Vagina (tissue), 2 donors: Measurements from ENCODE around the gene ANKRD11. TPM values are rescaled to one million over a fixed set of nuclear protein-coding genes. Genes with fewer than 3 reads are reported as not detected.

ENCODE experiments used
- DNase-seq, 2 donors: peaks; one replicate each; pipeline ENCODE4 v3.0.0-alpha.2; 2017; ENCODE audit errors: extremely low spot score in 2 of 2
- H3K27ac ChIP-seq: fragments of 200-600 bp; sonication (generic); one replicate; pipeline ENCODE4 v1.5.1; 2019
- H3K27me3 ChIP-seq: fragments of 200-600 bp; sonication (generic); one replicate; pipeline ENCODE4 v1.5.1; 2019
- H3K36me3 ChIP-seq, 2 donors: fragments of 200-600 bp; sonication (generic); one replicate each; pipeline ENCODE4 v1.5.1; 2017 to 2019
- H3K4me1 ChIP-seq: fragments of 200-600 bp; sonication (generic); one replicate; pipeline ENCODE4 v1.5.1; 2019
- H3K4me3 ChIP-seq, 2 donors: fragments of 200-600 bp; sonication (generic); 1 replicate in 1 of 2; 2 replicates in 1 of 2; pipeline ENCODE4 v1.5.1; 2016 to 2019
- H3K9me3 ChIP-seq: fragments of 200-600 bp; sonication (generic); one replicate; pipeline ENCODE4 v1.5.1; 2019
- POLR2A ChIP-seq, 2 donors: fragments of 450-650 bp; IDR thresholded peaks; one replicate each; pipeline ENCODE4 v1.6.1; 2017; ENCODE audit warnings: antibody characterized with exemption in 2 of 2, mild to moderate bottlenecking in 2 of 2, moderate library complexity in 2 of 2
- POLR2AphosphoS5 ChIP-seq, 2 donors: sonication (generic); formaldehyde crosslinking; IDR thresholded peaks; one replicate each; pipeline ENCODE4 v1.9.0; 2017; ENCODE audit warnings: antibody characterized with exemption in 2 of 2, mild to moderate bottlenecking in 2 of 2, low read depth in 1 of 2; ENCODE audit not compliant: insufficient read depth in 1 of 2
- intact Hi-C: fragments of 100-400 bp; cut with DNase I; formaldehyde crosslinking; loops from one replicate; pipeline ENCODE4 v1.15.1; 2023
- total RNA-seq: library from RNA; depleted of rRNA; stranded (reverse); fragments of >200 nt; gene quantifications from one replicate; pipeline ENCODE4 v1.2.3, GENCODE V29; 2016
- TF ChIP-seq, protein P1 (sequence below), 3 experiments: fragments of 450-650 bp in 2 of 3; fragments of 200-600 bp in 1 of 3; sonication (generic) in 1 of 3; IDR thresholded peaks; one replicate each; pipeline ENCODE4 v1.5.1; 2017 to 2019; ENCODE audit warnings: antibody characterized with exemption in 3 of 3, mild to moderate bottlenecking in 2 of 3, moderate library complexity in 2 of 3

The ANKRD11 gene
- total RNA-seq, 1 donor from 2014 or later: 135 TPM

DNA sequence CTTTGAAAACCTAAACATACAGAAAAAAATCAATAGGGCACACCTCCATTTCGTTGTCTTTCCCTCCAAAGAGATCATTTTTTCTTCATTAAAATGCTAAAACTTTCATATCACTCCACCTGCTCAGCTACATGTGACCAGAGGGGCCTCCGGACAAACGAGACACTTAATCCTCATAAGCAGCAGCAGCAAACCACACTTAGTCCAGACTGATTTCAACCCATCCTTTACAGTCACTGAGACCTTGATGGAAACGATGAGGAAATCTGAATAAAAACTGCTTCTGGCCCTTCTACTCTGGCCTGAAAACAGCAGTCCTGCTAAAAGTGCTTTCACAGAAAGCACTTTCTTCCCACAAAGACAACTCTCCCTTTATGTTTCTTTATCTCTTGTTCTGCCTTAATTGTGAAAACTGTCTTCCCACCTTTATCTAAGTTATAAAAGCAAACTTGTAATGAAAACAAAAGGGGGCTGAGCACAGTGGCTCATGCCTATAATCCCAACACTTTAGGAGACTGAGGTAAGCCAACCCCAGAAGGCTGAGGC is 4.6 kb downstream of the ANKRD11 start:
- no peak for DNase-seq
- Histone ChIP-seq H3K27me3 (no peaks in the 10 kb centered on the region), H3K9me3 (no peaks in the 10 kb centered on the region), H3K4me3 (no peak overlapping the region), H3K27ac (no peak overlapping the region), H3K4me1 (peaks cover 83% of the 10 kb centered on the region), H3K36me3 (no peaks in the 10 kb centered on the region)
- no peak for TF ChIP-seq POLR2A (IDR thresholded peaks at IDR 0.05)
- TF ChIP-seq, protein P1, sequence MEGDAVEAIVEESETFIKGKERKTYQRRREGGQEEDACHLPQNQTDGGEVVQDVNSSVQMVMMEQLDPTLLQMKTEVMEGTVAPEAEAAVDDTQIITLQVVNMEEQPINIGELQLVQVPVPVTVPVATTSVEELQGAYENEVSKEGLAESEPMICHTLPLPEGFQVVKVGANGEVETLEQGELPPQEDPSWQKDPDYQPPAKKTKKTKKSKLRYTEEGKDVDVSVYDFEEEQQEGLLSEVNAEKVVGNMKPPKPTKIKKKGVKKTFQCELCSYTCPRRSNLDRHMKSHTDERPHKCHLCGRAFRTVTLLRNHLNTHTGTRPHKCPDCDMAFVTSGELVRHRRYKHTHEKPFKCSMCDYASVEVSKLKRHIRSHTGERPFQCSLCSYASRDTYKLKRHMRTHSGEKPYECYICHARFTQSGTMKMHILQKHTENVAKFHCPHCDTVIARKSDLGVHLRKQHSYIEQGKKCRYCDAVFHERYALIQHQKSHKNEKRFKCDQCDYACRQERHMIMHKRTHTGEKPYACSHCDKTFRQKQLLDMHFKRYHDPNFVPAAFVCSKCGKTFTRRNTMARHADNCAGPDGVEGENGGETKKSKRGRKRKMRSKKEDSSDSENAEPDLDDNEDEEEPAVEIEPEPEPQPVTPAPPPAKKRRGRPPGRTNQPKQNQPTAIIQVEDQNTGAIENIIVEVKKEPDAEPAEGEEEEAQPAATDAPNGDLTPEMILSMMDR (IDR thresholded peaks at IDR 0.05): no peak
- TF ChIP-seq POLR2AphosphoS5 (IDR thresholded peaks at IDR 0.05; ENCODE audit: insufficient read depth in 1 of 2, low read depth in 1 of 2): no peak
- intact Hi-C loops: no loop called here

DNA sequence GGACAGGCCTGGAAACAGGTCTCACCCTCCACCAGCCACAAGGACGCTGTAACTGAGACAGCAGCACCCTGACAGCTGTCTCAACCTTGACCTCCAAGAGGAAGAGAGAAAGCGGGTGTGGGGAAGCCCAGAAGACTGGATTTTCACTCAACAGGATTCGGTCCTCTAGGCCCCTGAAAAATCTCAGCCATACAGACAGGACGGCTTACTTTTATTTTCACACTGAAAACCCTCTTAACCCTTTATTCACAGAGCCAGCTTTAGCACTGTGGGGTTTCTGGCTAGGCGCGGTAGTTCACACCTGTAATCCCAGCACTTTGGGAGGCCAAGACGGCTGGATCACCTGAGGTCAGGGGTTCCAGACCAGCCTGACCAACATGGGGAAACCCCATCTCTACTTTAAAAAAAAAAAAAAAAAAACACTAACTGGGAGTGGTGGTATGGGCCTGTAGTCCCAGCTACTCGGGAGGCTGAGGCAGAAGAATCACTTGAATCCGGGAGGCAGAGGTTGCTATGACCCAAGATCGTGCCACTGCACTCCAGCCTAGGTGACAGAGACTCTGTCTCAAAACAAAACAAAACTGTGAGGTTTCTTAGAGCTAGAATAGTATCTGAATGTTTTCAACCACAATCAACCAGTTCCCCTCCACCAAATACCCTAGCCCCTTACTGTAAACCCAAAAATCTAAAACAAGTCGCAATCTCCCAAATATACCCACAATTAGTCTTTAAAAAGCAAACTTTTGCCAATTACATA is 5.3 kb downstream of the ANKRD11 start:
- no peak for DNase-seq
- Histone ChIP-seq H3K9me3 (no peaks in the 10 kb centered on the region), H3K27me3 (no peaks in the 10 kb centered on the region), H3K27ac (no peak overlapping the region), H3K4me3 (no peak overlapping the region), H3K4me1 (peaks cover 89% of the 10 kb centered on the region), H3K36me3 (no peaks in the 10 kb centered on the region)
- no peak for TF ChIP-seq POLR2A (IDR thresholded peaks at IDR 0.05)
- TF ChIP-seq, protein P1 (IDR thresholded peaks at IDR 0.05): no peak
- no peak for TF ChIP-seq POLR2AphosphoS5 (IDR thresholded peaks at IDR 0.05; ENCODE audit: insufficient read depth in 1 of 2, low read depth in 1 of 2)
- intact Hi-C loops: no loop called here

DNA sequence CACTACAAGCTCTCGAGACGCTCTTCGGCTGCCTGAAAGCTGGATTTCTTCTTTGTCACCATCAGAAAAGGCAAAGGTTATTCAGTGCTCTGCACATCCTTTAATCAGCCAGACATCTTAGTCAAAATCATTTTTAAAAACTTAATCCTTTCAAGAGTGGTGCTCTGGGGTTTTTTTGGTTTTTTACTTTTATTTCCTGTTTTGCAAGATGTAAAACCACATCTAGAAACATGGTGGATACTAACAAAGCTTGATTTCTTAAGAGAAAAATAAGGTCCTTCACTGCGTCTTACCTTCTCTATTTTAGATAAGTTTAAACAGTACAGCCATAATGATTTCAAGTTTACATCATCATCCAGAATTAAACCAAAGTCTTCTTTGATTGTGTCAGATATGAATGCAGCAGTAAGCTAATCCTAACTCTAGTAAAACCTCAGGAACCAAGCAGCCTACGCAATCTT is 6.3 kb downstream of the ANKRD11 start:
- intact Hi-C loops: no loop called here
- no peaks in the 10 kb centered on the region for H3K27me3 ChIP-seq

DNA sequence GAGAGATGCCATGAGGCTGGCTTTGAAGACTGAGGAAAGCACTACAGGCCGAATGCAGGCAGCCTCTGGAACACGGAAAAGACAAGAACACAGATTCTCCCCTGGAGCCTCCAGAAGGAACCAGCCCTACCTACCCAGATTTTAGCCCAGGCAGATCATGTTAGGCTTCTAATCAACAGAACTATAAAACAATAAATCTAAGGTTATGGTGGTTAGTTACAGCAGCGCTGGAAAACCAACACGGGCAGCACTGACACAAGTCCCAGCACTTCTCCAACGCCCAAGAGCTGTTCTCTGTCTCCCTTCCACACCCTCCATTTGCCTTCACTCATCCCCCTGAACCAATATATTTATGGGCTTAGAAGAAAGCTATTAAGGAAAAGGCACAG is 7.5 kb downstream of the ANKRD11 start:
- Histone ChIP-seq H3K27me3 (no peaks in the 10 kb centered on the region), H3K27ac (peak overlapping the region; percentile 61), H3K4me3 (peak overlapping the region in 1 of 2 donors; percentile 4), H3K9me3 (no peaks in the 10 kb centered on the region), H3K4me1 (peaks cover 100% of the 10 kb centered on the region), H3K36me3 (no peaks in the 10 kb centered on the region)
- TF ChIP-seq, protein P1 (IDR thresholded peaks at IDR 0.05): no peak
- TF ChIP-seq POLR2A (IDR thresholded peaks at IDR 0.05): no peak
- no peak for TF ChIP-seq POLR2AphosphoS5 (IDR thresholded peaks at IDR 0.05; ENCODE audit: insufficient read depth in 1 of 2, low read depth in 1 of 2)
- intact Hi-C loops: no loop called here
- DNase-seq: no peak

More for the DNA sequence above, 6.3 kb downstream of the ANKRD11 start:
- Histone ChIP-seq H3K27ac (no peak overlapping the region), H3K9me3 (no peaks in the 10 kb centered on the region), H3K4me1 (peaks cover 100% of the 10 kb centered on the region), H3K36me3 (no peaks in the 10 kb centered on the region), H3K4me3 (no peak overlapping the region)
- TF ChIP-seq, protein P1 (IDR thresholded peaks at IDR 0.05): no peak
- TF ChIP-seq POLR2A (IDR thresholded peaks at IDR 0.05) (no peak), POLR2AphosphoS5 (IDR thresholded peaks at IDR 0.05; ENCODE audit: insufficient read depth in 1 of 2, low read depth in 1 of 2) (no peak)
- DNase-seq: no peak
